Neural progenitor cell (in vitro differentiated cells): ENCODE measurements around the gene DYSF. TPM values are rescaled to one million over a fixed set of nuclear protein-coding genes. Genes with fewer than 3 reads are reported as not detected.

Source experiments
- DNase-seq: peaks from one replicate; pipeline ENCODE4 v3.0.0-alpha.2; 2016; ENCODE audit warnings: low spot score
- H2AFZ ChIP-seq: fragments of 200-600 bp; sonication (generic); replicated peaks from 2 replicates; pipeline ENCODE4 v1.6.1; 2016; ENCODE audit warnings: antibody characterized with exemption
- H3F3A ChIP-seq: fragments of 200-600 bp; sonication (generic); 2 replicates; pipeline ENCODE4 v1.6.1; 2016; ENCODE audit warnings: antibody characterized with exemption, low read depth
- H3K27ac ChIP-seq: fragments of 200-600 bp; sonication (generic); 2 replicates; pipeline ENCODE4 v1.5.1; 2016; ENCODE audit warnings: mild to moderate bottlenecking
- H3K27me3 ChIP-seq: fragments of 200-600 bp; sonication (generic); 2 replicates; pipeline ENCODE4 v1.6.1; 2016; ENCODE audit warnings: mild to moderate bottlenecking, moderate library complexity
- H3K36me3 ChIP-seq: fragments of 200-600 bp; sonication (generic); 2 replicates; pipeline ENCODE4 v1.5.1; 2016
- H3K4me1 ChIP-seq: fragments of 200-600 bp; sonication (generic); 2 replicates; pipeline ENCODE4 v1.6.1; 2016; ENCODE audit warnings: mixed run types
- H3K4me2 ChIP-seq: fragments of 200-600 bp; sonication (generic); 2 replicates; pipeline ENCODE4 v1.6.1; 2016
- H3K4me3 ChIP-seq: fragments of 200-600 bp; sonication (generic); 2 replicates; pipeline ENCODE4 v1.5.1; 2016
- H3K79me2 ChIP-seq: fragments of 200-600 bp; sonication (generic); 2 replicates; pipeline ENCODE4 v1.6.1; 2016; ENCODE audit warnings: low read depth
- H3K9ac ChIP-seq: fragments of 200-600 bp; sonication (generic); 2 replicates; pipeline ENCODE4 v1.6.1; 2016
- H3K9me3 ChIP-seq: fragments of 200-600 bp; sonication (generic); 2 replicates; pipeline ENCODE4 v1.5.1; 2016; ENCODE audit warnings: low read depth
- H4K20me1 ChIP-seq: fragments of 200-600 bp; sonication (generic); 2 replicates; pipeline ENCODE4 v1.6.1; 2016; ENCODE audit warnings: low read depth
- H3K27ac Mint-ChIP-seq: 3 replicates; pipeline ENCODE4 v1.8.0; 2021; ENCODE audit warnings: mixed read lengths
- H3K27me3 Mint-ChIP-seq: 2 replicates; pipeline ENCODE4 v1.8.0; 2022; ENCODE audit warnings: low read depth, mild to moderate bottlenecking, inconsistent platforms, moderate library complexity, mixed read lengths; ENCODE audit not compliant: insufficient read depth
- H3K36me3 Mint-ChIP-seq: 3 replicates; pipeline ENCODE4 v1.8.0; 2021; ENCODE audit warnings: mixed read lengths
- H3K4me1 Mint-ChIP-seq: 3 replicates; pipeline ENCODE4 v1.8.0; 2021; ENCODE audit warnings: mixed read lengths
- H3K4me3 Mint-ChIP-seq: 3 replicates; pipeline ENCODE4 v1.8.0; 2021; ENCODE audit warnings: mild to moderate bottlenecking, moderate library complexity, mixed read lengths
- H3K9me3 Mint-ChIP-seq: 3 replicates; pipeline ENCODE4 v1.8.0; 2020; ENCODE audit warnings: mixed read lengths
- CTCF ChIP-seq: fragments of 200-600 bp; sonication (generic); IDR thresholded peaks from 2 replicates; pipeline ENCODE4 v1.5.1; 2017; ENCODE audit warnings: antibody characterized with exemption, mild to moderate bottlenecking
- EZH2 ChIP-seq: fragments of 200-600 bp; sonication (generic); IDR thresholded peaks from 2 replicates; pipeline ENCODE4 v1.6.1; 2017; ENCODE audit warnings: antibody characterized with exemption, mild to moderate bottlenecking, moderate library complexity
- EZH2phosphoT487 ChIP-seq: fragments of 200-600 bp; sonication (generic); IDR thresholded peaks from 2 replicates; pipeline ENCODE4 v1.6.1; 2017; ENCODE audit warnings: antibody characterized with exemption
- total RNA-seq: library from RNA; depleted of rRNA; stranded (reverse); fragments of >200 nt; gene quantifications from 2 replicates; pipeline ENCODE4 v1.2.3, GENCODE V29; 2015; ENCODE audit warnings: low replicate concordance

DYSF gene
- total RNA-seq, 1 donor from 2014 or later: 0.39 TPM

GRCh38 chr2:71699428-71699827 lies 246.1 kb downstream of the DYSF start:
- DNase-seq: no peak
- Histone ChIP-seq H3K36me3 (no peaks in the 10 kb centered on the region), H3K4me2 (no peak overlapping the region), H3K4me3 (no peak overlapping the region), H3K4me1 (peaks cover 13% of the 10 kb centered on the region), H3K27ac (no peak overlapping the region), H3K27me3 (no peaks in the 10 kb centered on the region), H4K20me1 (no peaks in the 10 kb centered on the region), H3K9ac (no peak overlapping the region), H2AFZ (no peak overlapping the region), H3F3A (no peaks in the 10 kb centered on the region), H3K79me2 (no peaks in the 10 kb centered on the region), H3K9me3 (no peaks in the 10 kb centered on the region)
- peaks cover 10% of the 10 kb centered on the region for H3K9me3 Mint-ChIP-seq
- H3K27me3 Mint-ChIP-seq: peaks cover 9% of the 10 kb centered on the region
- H3K36me3 Mint-ChIP-seq: no peaks in the 10 kb centered on the region
- H3K4me1 Mint-ChIP-seq: peaks cover 33% of the 10 kb centered on the region
- TF ChIP-seq CTCF: no peak
- TF ChIP-seq EZH2phosphoT487: no peak
- no peak for TF ChIP-seq EZH2
- H3K27ac Mint-ChIP-seq: no peak overlapping the region
- no peak overlapping the region for H3K4me3 Mint-ChIP-seq

- Histone ChIP-seq H3K27ac (no peak overlapping the region), H3K4me3 (no peak overlapping the region), H3K79me2 (no peaks in the 10 kb centered on the region), H2AFZ (no peak overlapping the region), H3K4me2 (peak overlapping the region; percentile 27), H3K9me3 (no peaks in the 10 kb centered on the region), H3K9ac (no peak overlapping the region), H4K20me1 (no peaks in the 10 kb centered on the region), H3F3A (no peaks in the 10 kb centered on the region), H3K27me3 (no peaks in the 10 kb centered on the region), H3K4me1 (peaks cover 13% of the 10 kb centered on the region), H3K36me3 (no peaks in the 10 kb centered on the region)
- Mint-ChIP-seq H3K27me3 (peaks cover 9% of the 10 kb centered on the region), H3K4me1 (peaks cover 29% of the 10 kb centered on the region), H3K4me3 (no peak overlapping the region), H3K27ac (peak overlapping the region; percentile 29), H3K9me3 (peaks cover 10% of the 10 kb centered on the region), H3K36me3 (no peaks in the 10 kb centered on the region)
- no peak for DNase-seq
- TF ChIP-seq CTCF: no peak
- no peak for TF ChIP-seq EZH2phosphoT487
- no peak for TF ChIP-seq EZH2
These were observed 246.8 kb downstream of the DYSF start for GRCh38 chr2:71700041-71700657.

- no peaks in the 10 kb centered on the region for H3K36me3 ChIP-seq
- peaks cover 12% of the 10 kb centered on the region for H3K27me3 Mint-ChIP-seq
- H3K4me1 Mint-ChIP-seq: peaks cover 32% of the 10 kb centered on the region
- H3K36me3 Mint-ChIP-seq: no peaks in the 10 kb centered on the region
- no peak overlapping the region for H3K27ac ChIP-seq
- H4K20me1 ChIP-seq: no peaks in the 10 kb centered on the region
- no peaks in the 10 kb centered on the region for H3K27me3 ChIP-seq
- H3K9me3 Mint-ChIP-seq: peaks cover 10% of the 10 kb centered on the region
- peak overlapping the region; percentile 37 for H3K27ac Mint-ChIP-seq
- H3K9me3 ChIP-seq: no peaks in the 10 kb centered on the region
- no peak for TF ChIP-seq CTCF
- TF ChIP-seq EZH2: no peak
- no peak for TF ChIP-seq EZH2phosphoT487
- H3K4me2 ChIP-seq: peak overlapping the region; percentile 27
- peak; percentile 61 for DNase-seq
- H3K79me2 ChIP-seq: no peaks in the 10 kb centered on the region
- no peak overlapping the region for H3K4me3 ChIP-seq
- no peak overlapping the region for H2AFZ ChIP-seq
- H3K9ac ChIP-seq: no peak overlapping the region
- H3F3A ChIP-seq: no peaks in the 10 kb centered on the region
- H3K4me1 ChIP-seq: peaks cover 13% of the 10 kb centered on the region
- no peak overlapping the region for H3K4me3 Mint-ChIP-seq
These were observed 247.5 kb downstream of the DYSF start for GRCh38 chr2:71700658-71701397.
